HAP-1 (cell line): ENCODE results near the gene IRF4.

ENCODE experiments used
- DNase-seq, 2 experiments: peaks; one replicate each; pipeline ENCODE4 v3.0.0-alpha.2; 2016 to 2020; ENCODE audit warnings: low spot score in 2 of 2
- H3K27me3 ChIP-seq: fragments of 250-450 bp; sonication (Bioruptor Pico); 2 replicates; pipeline ENCODE4 v1.5.1; 2020; ENCODE audit warnings: low read depth, mild to moderate bottlenecking, moderate library complexity
- H3K36me3 ChIP-seq: fragments of 250-450 bp; sonication (Bioruptor Pico); replicated peaks from 2 replicates; pipeline ENCODE4 v1.5.1; 2020; ENCODE audit warnings: mild to moderate bottlenecking
- H3K4me1 ChIP-seq: fragments of 250-450 bp; sonication (Bioruptor Pico); 2 replicates; pipeline ENCODE4 v1.5.1; 2020; ENCODE audit warnings: mild to moderate bottlenecking
- H3K4me3 ChIP-seq: fragments of 250-450 bp; sonication (Bioruptor Pico); 2 replicates; pipeline ENCODE4 v1.5.1; 2020; ENCODE audit warnings: mild to moderate bottlenecking, moderate library complexity
- H3K9me3 ChIP-seq: fragments of 250-450 bp; sonication (Bioruptor Pico); 2 replicates; pipeline ENCODE4 v1.5.1; 2020; ENCODE audit warnings: mild to moderate bottlenecking, moderate library complexity
- in situ Hi-C: fragments of 300-500 bp; cut with MboI; formaldehyde crosslinking; loops from 3 replicates; pipeline ENCODE4 v1.14.3; 2020; ENCODE audit warnings: low sequenced_read_pairs, inconsistent platforms, mixed read lengths

Gene IRF4

GRCh38 chr6:378090-378957, 13.2 kb upstream of the IRF4 start:
- Histone ChIP-seq H3K4me1 (no peaks in the 10 kb centered on the region), H3K9me3 (peaks cover 43% of the 10 kb centered on the region), H3K4me3 (no peak overlapping the region), H3K27me3 (no peaks in the 10 kb centered on the region; the same call in 1 of the 2 replicates), H3K36me3 (no peaks in the 10 kb centered on the region)
- DNase-seq: no peak
- in situ Hi-C loops: no loop called here

DNA sequence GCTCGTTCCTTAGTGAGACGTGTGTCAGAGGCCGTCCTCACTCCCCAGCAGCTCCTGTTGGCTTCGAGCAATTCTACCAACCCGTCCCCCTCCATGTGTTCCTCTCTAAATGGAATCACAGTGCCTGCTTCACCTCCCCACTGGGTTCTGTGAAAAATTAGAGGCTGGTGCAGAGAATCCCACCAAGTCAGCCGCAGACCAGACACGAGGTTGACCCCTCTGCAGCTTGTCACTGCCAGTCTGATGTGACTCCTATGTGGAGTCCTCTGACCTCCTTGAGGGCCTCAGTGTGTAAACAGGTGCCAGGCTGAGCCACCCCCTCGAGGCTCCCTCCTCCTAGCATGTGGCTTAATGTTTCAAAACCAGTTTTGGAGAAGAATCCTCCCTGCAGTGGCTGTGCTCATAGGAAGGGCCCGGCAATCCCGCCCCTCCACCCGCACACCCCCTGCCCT, 12.6 kb upstream of the IRF4 start:
- DNase-seq: no peak
- no peaks in the 10 kb centered on the region for H3K36me3 ChIP-seq
- H3K9me3 ChIP-seq: peaks cover 43% of the 10 kb centered on the region
- no peaks in the 10 kb centered on the region; the same call in 1 of the 2 replicates for H3K27me3 ChIP-seq
- no peaks in the 10 kb centered on the region for H3K4me1 ChIP-seq
- H3K4me3 ChIP-seq: no peak overlapping the region
- in situ Hi-C loops: no loop called here

GRCh38 chr6:379410-380181, 12.0 kb upstream of the IRF4 start:
- Histone ChIP-seq H3K27me3 (no peaks in the 10 kb centered on the region; the same call in 1 of the 2 replicates), H3K36me3 (no peaks in the 10 kb centered on the region), H3K4me1 (no peaks in the 10 kb centered on the region), H3K9me3 (peaks cover 43% of the 10 kb centered on the region), H3K4me3 (no peak overlapping the region)
- in situ Hi-C loops: no loop called here
- DNase-seq: no peak

DNA sequence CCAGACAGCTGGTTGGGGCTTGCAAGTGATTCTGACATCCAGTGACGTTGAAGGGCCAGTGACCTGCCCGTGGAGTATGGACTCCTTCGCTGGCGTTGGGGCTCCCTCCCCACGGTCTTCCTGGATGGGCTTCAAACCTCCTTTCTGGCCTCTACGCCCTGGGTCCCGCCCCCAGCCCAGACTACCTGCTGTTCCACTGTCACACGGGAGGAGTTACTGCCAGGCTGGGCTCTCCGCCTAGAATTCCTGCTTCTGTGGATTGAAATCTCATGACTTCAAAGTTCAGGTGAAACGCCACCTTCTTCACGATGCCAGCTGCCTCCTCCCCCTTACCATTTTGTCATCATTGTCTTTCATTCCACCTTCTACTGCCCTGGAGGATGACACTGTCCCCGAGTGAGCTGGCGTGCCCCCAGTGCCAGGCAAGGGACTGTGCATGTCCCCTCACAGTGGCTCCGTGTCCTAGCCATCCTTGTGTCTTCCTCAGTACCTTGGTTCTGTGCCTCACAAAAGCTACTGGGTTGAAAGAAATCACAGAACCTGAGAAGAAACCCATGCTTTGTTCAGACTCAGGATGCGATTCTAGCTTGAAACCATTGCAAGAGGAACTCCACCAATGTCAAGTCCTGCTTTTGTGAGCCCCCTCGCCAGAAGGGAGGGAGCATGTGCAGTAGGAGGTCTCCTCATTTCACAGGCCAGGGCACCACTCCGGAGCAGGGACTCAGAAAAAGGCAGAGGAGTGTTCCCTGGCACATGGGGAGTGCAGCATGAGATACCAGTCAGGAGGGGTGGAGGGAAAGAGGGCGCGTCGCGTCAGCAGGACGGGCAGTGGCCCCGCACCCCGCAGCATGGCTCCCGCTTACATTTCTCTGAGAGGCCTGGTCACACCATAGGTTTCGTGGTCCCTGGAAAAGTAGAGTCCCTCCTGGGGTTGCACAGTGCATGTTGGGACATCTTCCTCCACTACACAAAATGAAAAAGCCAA, 11.0 kb upstream of the IRF4 start:
- Histone ChIP-seq H3K4me1 (no peaks in the 10 kb centered on the region), H3K4me3 (no peak overlapping the region), H3K27me3 (no peaks in the 10 kb centered on the region; the same call in 1 of the 2 replicates), H3K36me3 (no peaks in the 10 kb centered on the region), H3K9me3 (peaks cover 37% of the 10 kb centered on the region)
- DNase-seq: no peak
- in situ Hi-C loops: no loop called here

DNA sequence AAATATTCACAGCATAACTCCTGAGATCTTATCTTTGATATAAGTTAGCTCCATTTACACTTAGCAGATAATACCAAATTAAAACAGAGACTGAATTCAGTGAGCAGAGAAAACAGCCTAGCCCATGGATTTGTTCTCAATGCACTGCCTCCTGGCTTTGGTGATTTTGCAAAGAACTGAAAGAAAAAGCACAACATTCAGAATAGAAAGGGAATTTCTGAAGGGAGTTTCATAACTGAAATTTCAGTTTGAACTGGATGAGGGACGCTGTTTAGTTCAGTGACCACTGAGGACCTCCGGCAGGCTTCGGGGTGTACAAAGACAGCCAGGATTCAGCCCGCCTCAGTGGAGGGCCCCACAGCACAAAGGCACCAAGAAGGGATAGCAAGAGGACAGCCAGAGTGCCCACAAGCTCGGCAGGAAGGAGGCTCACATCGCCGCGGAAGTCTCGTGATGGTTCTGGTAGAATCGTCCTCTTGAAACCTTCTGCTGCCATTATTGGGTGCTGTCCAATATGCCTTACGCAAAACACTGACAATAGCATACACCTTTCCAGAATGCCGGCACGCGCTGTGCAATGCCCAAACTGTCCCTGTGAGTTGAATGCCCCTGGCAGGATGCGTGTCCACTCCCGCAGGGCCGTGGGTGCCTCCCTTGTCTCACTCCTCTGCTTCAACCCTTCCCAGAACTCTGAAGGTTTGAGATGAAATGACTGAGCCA, 9.7 kb upstream of the IRF4 start:
- in situ Hi-C loops: no loop called here

DNA sequence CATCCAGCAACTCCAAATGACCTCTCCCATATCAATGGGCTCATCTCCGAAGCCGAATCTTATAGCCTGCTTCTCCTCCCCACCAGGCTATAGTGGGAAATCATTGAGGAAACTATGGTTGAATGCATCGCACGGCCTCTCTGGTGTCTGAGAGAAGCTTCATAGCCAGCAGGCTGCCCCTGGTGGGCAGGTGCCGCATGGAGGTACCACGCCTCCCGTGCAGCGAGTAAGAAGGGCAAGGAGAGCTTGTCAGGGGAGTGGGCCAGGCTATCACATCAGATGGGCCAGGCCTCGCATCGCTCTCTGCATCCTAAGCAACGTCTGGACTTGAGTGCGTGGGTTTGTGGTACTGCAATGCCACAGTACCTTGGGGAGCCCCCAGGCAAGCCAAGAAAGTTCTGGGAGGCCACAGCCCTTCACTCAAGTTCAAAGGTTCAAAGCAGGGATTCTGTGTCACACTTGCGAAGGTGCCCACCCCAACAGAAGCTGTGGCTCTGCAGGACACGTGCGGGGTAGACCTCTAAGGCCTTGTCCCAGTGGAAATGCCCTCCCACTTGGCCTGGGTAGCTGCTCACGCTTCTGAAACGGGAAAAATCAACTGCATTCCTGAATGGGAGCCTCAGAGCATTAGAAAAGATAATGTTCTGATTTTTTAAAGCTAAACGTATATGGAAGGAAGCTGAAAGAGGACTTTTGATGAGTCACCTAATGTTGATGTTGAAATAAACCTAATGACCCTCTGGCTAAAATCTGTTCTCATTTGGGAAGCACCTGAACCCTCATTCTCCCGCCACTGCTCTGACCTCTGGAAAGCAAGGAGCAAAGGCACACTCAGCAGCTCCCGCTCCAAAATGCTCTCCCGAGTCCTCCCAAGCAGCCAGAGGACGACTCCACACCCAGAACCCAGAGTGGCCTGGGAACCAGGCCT, 8.4 kb upstream of the IRF4 start:
- in situ Hi-C loops: no loop called here
- Histone ChIP-seq H3K4me3 (no peak overlapping the region), H3K27me3 (peaks cover 5% of the 10 kb centered on the region), H3K4me1 (no peaks in the 10 kb centered on the region), H3K9me3 (peaks cover 23% of the 10 kb centered on the region), H3K36me3 (no peaks in the 10 kb centered on the region)
- no peak for DNase-seq

More for the DNA sequence above, 9.7 kb upstream of the IRF4 start:
- H3K4me1 ChIP-seq: no peaks in the 10 kb centered on the region
- peaks cover 30% of the 10 kb centered on the region for H3K9me3 ChIP-seq
- DNase-seq: no peak
- no peaks in the 10 kb centered on the region for H3K36me3 ChIP-seq
- H3K4me3 ChIP-seq: no peak overlapping the region
- H3K27me3 ChIP-seq: no peaks in the 10 kb centered on the region; the same call in 1 of the 2 replicates

- H3K9me3 ChIP-seq: peaks cover 22% of the 10 kb centered on the region
- peaks cover 13% of the 10 kb centered on the region for H3K27me3 ChIP-seq
- DNase-seq: no peak
- no peaks in the 10 kb centered on the region for H3K36me3 ChIP-seq
- H3K4me1 ChIP-seq: no peaks in the 10 kb centered on the region
- no peak overlapping the region for H3K4me3 ChIP-seq
- in situ Hi-C loops: no loop called here
Observed at GRCh38 chr6:383856-384255, 7.7 kb upstream of the IRF4 start.

- H3K9me3 ChIP-seq: peaks cover 13% of the 10 kb centered on the region
- in situ Hi-C loops: no loop called here
- H3K27me3 ChIP-seq: peaks cover 21% of the 10 kb centered on the region
- H3K36me3 ChIP-seq: no peaks in the 10 kb centered on the region
- no peaks in the 10 kb centered on the region for H3K4me1 ChIP-seq
- H3K4me3 ChIP-seq: no peak overlapping the region
- no peak for DNase-seq
Observed at GRCh38 chr6:384898-385297, 6.7 kb upstream of the IRF4 start.

GRCh38 chr6:385614-386013, 5.9 kb upstream of the IRF4 start:
- H3K4me3 ChIP-seq: no peak overlapping the region
- in situ Hi-C loops: no loop called here
- no peaks in the 10 kb centered on the region for H3K4me1 ChIP-seq
- peaks cover 9% of the 10 kb centered on the region for H3K9me3 ChIP-seq
- peaks cover 28% of the 10 kb centered on the region for H3K27me3 ChIP-seq
- DNase-seq: no peak
- H3K36me3 ChIP-seq: no peaks in the 10 kb centered on the region

DNA sequence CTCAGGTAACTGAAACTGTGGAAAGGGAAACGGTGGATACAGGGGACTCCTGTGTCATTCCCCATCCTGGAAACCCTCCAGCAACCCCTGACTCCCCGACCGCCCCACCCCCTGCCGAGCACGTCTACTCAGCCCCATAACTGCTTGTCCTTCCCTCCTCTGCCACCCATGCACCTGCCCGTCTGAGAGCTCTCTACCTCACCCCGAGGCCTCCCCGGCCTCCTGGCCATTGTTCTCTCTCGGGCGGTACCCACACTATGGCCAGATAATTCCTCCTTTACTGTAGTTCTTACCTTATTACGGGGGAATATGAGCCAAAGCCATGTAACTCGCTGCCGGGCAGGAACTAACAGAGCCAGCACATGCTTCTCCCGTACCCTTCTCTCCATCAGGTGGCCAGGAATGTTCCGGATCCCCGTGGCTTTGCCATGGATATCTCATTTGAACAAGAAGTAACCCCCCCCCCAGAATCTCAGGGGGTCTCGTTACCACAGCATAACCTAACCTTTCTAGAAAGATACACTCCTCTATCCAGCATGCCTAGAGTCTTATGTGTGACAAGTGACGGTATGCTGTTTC, 4.8 kb upstream of the IRF4 start:
- Histone ChIP-seq H3K9me3 (no peaks in the 10 kb centered on the region), H3K36me3 (no peaks in the 10 kb centered on the region), H3K4me1 (no peaks in the 10 kb centered on the region), H3K4me3 (no peak overlapping the region), H3K27me3 (peaks cover 36% of the 10 kb centered on the region)
- DNase-seq: no peak
- in situ Hi-C loops: no loop called here

- no peaks in the 10 kb centered on the region for H3K36me3 ChIP-seq
- H3K9me3 ChIP-seq: no peaks in the 10 kb centered on the region
- in situ Hi-C loops: no loop called here
- H3K4me3 ChIP-seq: no peak overlapping the region
- peaks cover 42% of the 10 kb centered on the region for H3K27me3 ChIP-seq
- no peaks in the 10 kb centered on the region for H3K4me1 ChIP-seq
- DNase-seq: no peak
Observed at GRCh38 chr6:387293-387741, 4.2 kb upstream of the IRF4 start.
